Lung (tissue), 12 donors: Measurements from ENCODE around the gene ELAVL4. TPM values are rescaled to one million over a fixed set of nuclear protein-coding genes. Genes with fewer than 3 reads are reported as not detected.

Experiments used
- ATAC-seq: fragments of 200-7000 bp; cut with Tn5 transposase; one replicate; pipeline ENCODE4 v1.9.1; 2020; ENCODE audit warnings: moderate number of reproducible peaks; ENCODE audit not compliant: insufficient read depth, low FRiP score
- DNase-seq, 3 donors: peaks; one replicate each; pipeline ENCODE4 v3.0.0-alpha.2; 2013 to 2017
- H3K27ac ChIP-seq, 2 donors: one replicate each; pipeline ENCODE4 v1.5.1; 2013; ENCODE audit warnings: mild to moderate bottlenecking in 2 of 2, moderate library complexity in 2 of 2, control low read depth in 1 of 2, inconsistent platforms in 1 of 2, low read depth in 1 of 2, low read length in 1 of 2
- H3K27me3 ChIP-seq, 3 donors: one replicate each; pipeline ENCODE4 v1.5.1; 2013; ENCODE audit warnings: low read length in 2 of 3; ENCODE audit not compliant: control insufficient read depth in 3 of 3, insufficient read depth in 3 of 3
- H3K36me3 ChIP-seq, 4 donors: one replicate each; pipeline ENCODE4 v1.5.1; 2013; ENCODE audit warnings: low read length in 4 of 4, mild to moderate bottlenecking in 1 of 4, moderate library complexity in 1 of 4; ENCODE audit not compliant: control insufficient read depth in 4 of 4, insufficient read depth in 4 of 4
- H3K4me1 ChIP-seq, 5 donors: one replicate each; pipeline ENCODE4 v1.5.1; 2013; ENCODE audit warnings: low read length in 5 of 5, mild to moderate bottlenecking in 2 of 5, moderate library complexity in 1 of 5; ENCODE audit not compliant: control insufficient read depth in 5 of 5, insufficient read depth in 5 of 5
- H3K4me3 ChIP-seq: one replicate; pipeline ENCODE4 v1.5.1; 2013; ENCODE audit warnings: mild to moderate bottlenecking, control low read depth, moderate library complexity
- H3K9ac ChIP-seq, 2 donors: one replicate each; pipeline ENCODE4 v1.5.1; 2013; ENCODE audit warnings: low read length in 2 of 2, control low read depth in 1 of 2; ENCODE audit not compliant: insufficient read depth in 1 of 2
- H3K9me3 ChIP-seq, 4 donors: one replicate each; pipeline ENCODE4 v1.5.1; 2013; ENCODE audit warnings: low read length in 3 of 4, mild to moderate bottlenecking in 1 of 4, moderate library complexity in 1 of 4; ENCODE audit not compliant: control insufficient read depth in 4 of 4, insufficient read depth in 3 of 4
- WGBS, 2 donors: extraction: QIAGEN DNeasy Blood & Tissue Kit; methylation state at CpG; one replicate each; pipeline ENCODE4 v1.1.7; 2013; 5-methylcytosine and 5-hydroxymethylcytosine counted together
- polyA plus RNA-seq, 2 donors: library from polyadenylated mRNA; stranded (reverse); fragments of 200-250 nt; gene quantifications; one replicate each; pipeline ENCODE4 v1.2.1, GENCODE V29; 2013
- total RNA-seq, 2 donors: library from RNA; depleted of rRNA in 1 of 2; stranded (reverse); fragments of >200 nt in 1 of 2; gene quantifications; one replicate each; pipeline ENCODE4 v1.2.1, GENCODE V29; 2014 to 2021
- TF ChIP-seq, protein P1 (sequence below): IDR thresholded peaks from 2 replicates; pipeline ENCODE4 v1.5.1; 2012; ENCODE audit warnings: mild to moderate bottlenecking; ENCODE audit errors: control extremely low read depth, extremely low read depth
- donor health status: control.
- donor health status: control.
- donor health status: Bipolar disorder and iron deficiency.
- donor health status: healthy.
- donor health status: DM: yes; HTN: yes; CAD: no.

Gene ELAVL4
- total and polyA plus RNA-seq, 4 donors, result 0.03 to 0.74 (median 0.30) TPM

DNA sequence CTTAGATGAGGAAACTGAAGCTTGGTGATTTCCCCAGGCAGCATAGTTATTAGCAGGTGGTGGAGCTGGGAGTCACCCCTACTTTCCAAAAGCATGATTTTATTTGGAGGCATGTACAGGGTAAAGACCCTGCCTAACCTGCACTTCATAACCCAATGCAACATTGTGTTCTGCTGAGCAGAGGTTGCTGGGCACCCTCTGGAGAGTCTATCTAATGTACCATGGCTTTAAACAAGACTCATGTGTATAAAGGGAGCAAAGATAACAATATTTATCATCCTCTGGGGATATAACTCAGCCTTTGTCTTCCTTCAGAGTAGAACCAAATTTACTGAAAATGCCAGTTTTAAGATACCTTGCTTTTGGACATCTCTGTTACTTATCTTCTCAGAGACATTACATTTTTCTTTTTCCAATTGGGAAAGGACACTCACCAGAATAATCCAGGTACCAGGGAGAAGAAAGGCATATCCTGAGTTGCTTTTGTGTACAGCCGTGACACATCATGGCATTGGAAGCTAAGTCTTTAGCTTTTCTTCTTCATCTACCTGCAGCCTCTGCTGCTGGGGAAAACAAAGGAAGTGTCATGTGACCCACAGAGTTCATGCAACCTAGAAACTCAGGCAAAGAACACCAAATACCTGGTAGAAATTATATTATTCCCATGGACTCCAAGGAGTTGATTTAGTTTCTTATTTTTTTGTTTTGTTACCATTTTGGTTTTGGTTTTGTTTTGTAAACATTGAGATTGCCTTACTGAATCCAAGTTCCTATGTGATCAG lies 39.6 kb downstream of the ELAVL4 start:
- TF ChIP-seq, protein P1, sequence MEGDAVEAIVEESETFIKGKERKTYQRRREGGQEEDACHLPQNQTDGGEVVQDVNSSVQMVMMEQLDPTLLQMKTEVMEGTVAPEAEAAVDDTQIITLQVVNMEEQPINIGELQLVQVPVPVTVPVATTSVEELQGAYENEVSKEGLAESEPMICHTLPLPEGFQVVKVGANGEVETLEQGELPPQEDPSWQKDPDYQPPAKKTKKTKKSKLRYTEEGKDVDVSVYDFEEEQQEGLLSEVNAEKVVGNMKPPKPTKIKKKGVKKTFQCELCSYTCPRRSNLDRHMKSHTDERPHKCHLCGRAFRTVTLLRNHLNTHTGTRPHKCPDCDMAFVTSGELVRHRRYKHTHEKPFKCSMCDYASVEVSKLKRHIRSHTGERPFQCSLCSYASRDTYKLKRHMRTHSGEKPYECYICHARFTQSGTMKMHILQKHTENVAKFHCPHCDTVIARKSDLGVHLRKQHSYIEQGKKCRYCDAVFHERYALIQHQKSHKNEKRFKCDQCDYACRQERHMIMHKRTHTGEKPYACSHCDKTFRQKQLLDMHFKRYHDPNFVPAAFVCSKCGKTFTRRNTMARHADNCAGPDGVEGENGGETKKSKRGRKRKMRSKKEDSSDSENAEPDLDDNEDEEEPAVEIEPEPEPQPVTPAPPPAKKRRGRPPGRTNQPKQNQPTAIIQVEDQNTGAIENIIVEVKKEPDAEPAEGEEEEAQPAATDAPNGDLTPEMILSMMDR, result no peak
- no peak overlapping the region for H3K4me3 ChIP-seq
- H3K9me3 ChIP-seq, result no peaks in the 10 kb centered on the region
- H3K4me1 ChIP-seq, result no peaks in the 10 kb centered on the region
- 82 to 90% methylated on average over 1 of the region's 1 CpG for WGBS, 2 donors
- no peak overlapping the region for H3K27ac ChIP-seq
- no peaks in the 10 kb centered on the region for H3K27me3 ChIP-seq
- H3K36me3 ChIP-seq, result no peaks in the 10 kb centered on the region
- no peak overlapping the region for H3K9ac ChIP-seq
- DNase-seq (no peak), ATAC-seq (no peak)

DNA sequence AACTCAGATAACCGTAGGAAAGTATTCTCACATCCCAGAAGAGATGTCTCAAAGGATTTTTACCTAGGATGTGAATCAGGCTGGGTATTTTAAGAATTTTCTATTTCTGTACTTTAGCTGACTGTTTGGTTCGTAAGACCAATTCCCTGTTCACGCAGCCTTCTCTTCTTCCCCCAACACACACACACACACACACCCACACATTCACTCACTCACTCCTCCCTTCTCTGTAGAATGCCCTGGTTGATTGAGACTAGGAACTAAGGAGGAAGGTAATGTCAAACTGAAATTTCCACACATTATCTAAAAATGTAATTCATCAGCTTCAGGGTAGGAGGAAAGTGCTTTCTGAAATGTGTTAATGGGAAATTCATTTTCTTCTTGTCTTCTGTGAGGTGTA lies 43.5 kb downstream of the ELAVL4 start:
- 73 to 74% methylated on average over 3 of the region's 3 CpGs for WGBS, 2 donors
- Histone ChIP-seq H3K9me3 (no peaks in the 10 kb centered on the region), H3K27ac (no peak overlapping the region), H3K4me3 (no peak overlapping the region), H3K27me3 (no peaks in the 10 kb centered on the region), H3K4me1 (no peaks in the 10 kb centered on the region), H3K9ac (no peak overlapping the region), H3K36me3 (no peaks in the 10 kb centered on the region)
- DNase-seq, result no peak
- TF ChIP-seq, protein P1, result no peak
- no peak for ATAC-seq

GRCh38 chr1:50155541-50155940 lies 46.8 kb downstream of the ELAVL4 start:
- TF ChIP-seq, protein P1, result no peak
- ATAC-seq, result no peak

More at GRCh38 chr1:50155541-50155940, 46.8 kb downstream of the ELAVL4 start:
- DNase-seq, result peak in 2 of 3 donors; percentile 1 to 2
- no peaks in the 10 kb centered on the region for H3K9me3 ChIP-seq
- H3K4me1 ChIP-seq, result no peaks in the 10 kb centered on the region
- H3K27ac ChIP-seq, result no peak overlapping the region
- H3K9ac ChIP-seq, result no peak overlapping the region
- 40 to 53% methylated on average over 3 of the region's 3 CpGs for WGBS, 2 donors
- no peaks in the 10 kb centered on the region for H3K27me3 ChIP-seq
- no peak overlapping the region for H3K4me3 ChIP-seq
- H3K36me3 ChIP-seq, result no peaks in the 10 kb centered on the region
